ENCODE measurements around the gene USP34. TPM values are rescaled to one million over a fixed set of nuclear protein-coding genes. Genes with fewer than 3 reads are reported as not detected.
A peak's percentile ranks its signal among the peaks of the same experiment; 100 is the strongest.

The USP34 gene
- total RNA-seq, 1 experiment from 2014 or later, result 101 TPM

DNA sequence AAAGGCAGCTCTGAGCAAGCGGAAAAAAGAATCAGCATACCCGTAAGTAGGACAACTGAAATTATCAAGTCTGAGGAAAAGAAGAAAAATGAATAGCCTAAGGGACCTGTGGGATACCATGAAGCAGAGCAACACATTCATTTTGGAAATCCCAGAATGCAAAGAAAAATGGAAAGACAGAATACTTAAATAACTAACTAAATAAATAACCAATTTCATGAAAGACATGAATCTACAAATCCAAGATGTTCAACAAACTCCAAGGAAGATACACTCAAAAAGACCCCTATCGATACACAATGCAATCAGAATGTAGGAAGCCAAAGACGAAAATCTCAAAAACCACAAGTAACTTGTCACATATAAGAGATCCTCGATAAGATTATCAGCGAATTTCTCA is 117.0 kb downstream of the USP34 start:
- no peak for DNase-seq (ENCODE audit: unreplicated experiment)
- TF ChIP-seq, protein P1, sequence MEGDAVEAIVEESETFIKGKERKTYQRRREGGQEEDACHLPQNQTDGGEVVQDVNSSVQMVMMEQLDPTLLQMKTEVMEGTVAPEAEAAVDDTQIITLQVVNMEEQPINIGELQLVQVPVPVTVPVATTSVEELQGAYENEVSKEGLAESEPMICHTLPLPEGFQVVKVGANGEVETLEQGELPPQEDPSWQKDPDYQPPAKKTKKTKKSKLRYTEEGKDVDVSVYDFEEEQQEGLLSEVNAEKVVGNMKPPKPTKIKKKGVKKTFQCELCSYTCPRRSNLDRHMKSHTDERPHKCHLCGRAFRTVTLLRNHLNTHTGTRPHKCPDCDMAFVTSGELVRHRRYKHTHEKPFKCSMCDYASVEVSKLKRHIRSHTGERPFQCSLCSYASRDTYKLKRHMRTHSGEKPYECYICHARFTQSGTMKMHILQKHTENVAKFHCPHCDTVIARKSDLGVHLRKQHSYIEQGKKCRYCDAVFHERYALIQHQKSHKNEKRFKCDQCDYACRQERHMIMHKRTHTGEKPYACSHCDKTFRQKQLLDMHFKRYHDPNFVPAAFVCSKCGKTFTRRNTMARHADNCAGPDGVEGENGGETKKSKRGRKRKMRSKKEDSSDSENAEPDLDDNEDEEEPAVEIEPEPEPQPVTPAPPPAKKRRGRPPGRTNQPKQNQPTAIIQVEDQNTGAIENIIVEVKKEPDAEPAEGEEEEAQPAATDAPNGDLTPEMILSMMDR (IDR thresholded peaks at IDR 0.05; ENCODE audit: unreplicated experiment), result no peak
- intact Hi-C loops (cut with micrococcal nuclease), result loop anchor here (10.0 kb wide), 1 partner anchor 121 kb away; the partner anchor contains the start of gene USP34
- peaks cover 18% of the 10 kb centered on the region for H3K9me3 Mint-ChIP-seq (ENCODE audit: unreplicated experiment)
- ChIA-PET CTCF (interaction anchor here (0.6 kb wide), 1 partner anchor 9 kb away, joined by 3 read pairs; no protein-coding TSS in a partner anchor), POLR2A (interaction anchor here (0.6 to 1.1 kb wide), 2 partner anchors 116 kb away, joined by 3 to 4 read pairs; no protein-coding TSS in a partner anchor)
- H3K27me3 Mint-ChIP-seq (ENCODE audit: insufficient read depth, unreplicated experiment), result no peaks in the 10 kb centered on the region
- H3K36me3 Mint-ChIP-seq (ENCODE audit: insufficient read depth, unreplicated experiment), result peaks cover 32% of the 10 kb centered on the region
- no peak overlapping the region for H3K27ac Mint-ChIP-seq (ENCODE audit: low read depth, unreplicated experiment)
- H3K4me3 Mint-ChIP-seq (ENCODE audit: unreplicated experiment), result no peak overlapping the region
- peaks cover 24% of the 10 kb centered on the region for H3K4me1 Mint-ChIP-seq (ENCODE audit: insufficient read depth, unreplicated experiment)
- BruUV-seq (replicated peaks), result no TSS peak

DNA sequence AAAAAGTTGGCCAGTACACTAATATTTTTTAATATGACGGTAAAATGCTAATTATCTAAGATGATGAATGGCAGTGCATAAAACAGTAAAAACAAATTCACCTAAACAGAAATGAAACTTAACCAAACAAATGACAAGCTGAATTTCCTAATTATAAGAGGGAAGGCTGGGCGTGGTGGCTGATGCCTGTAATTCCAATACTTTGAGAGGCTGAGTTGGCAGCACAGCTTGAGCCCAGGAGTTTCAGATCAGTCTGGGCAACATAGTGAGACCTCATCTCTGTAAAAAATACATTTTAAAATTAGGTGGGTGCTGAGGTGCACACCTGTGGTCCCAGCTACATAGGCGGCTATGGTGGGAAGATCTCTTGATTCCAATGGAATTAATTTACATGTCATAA is 120.1 kb downstream of the USP34 start:
- TF ChIP-seq, protein P1 (IDR thresholded peaks at IDR 0.05; ENCODE audit: unreplicated experiment), result no peak
- ChIA-PET POLR2A (interaction anchor here (0.9 kb wide), 1 partner anchor 119 kb away, joined by 3 read pairs; no protein-coding TSS in a partner anchor), CTCF (interaction anchor here (1.1 kb wide), 1 partner anchor 79 kb away, joined by 3 read pairs; no protein-coding TSS in a partner anchor)
- no peak overlapping the region for H3K27ac Mint-ChIP-seq (ENCODE audit: low read depth, unreplicated experiment)
- BruUV-seq (replicated peaks), result no TSS peak
- H3K4me3 Mint-ChIP-seq (ENCODE audit: unreplicated experiment), result no peak overlapping the region
- DNase-seq (ENCODE audit: unreplicated experiment), result no peak
- no peaks in the 10 kb centered on the region for H3K27me3 Mint-ChIP-seq (ENCODE audit: insufficient read depth, unreplicated experiment)
- peaks cover 18% of the 10 kb centered on the region for H3K9me3 Mint-ChIP-seq (ENCODE audit: unreplicated experiment)
- peaks cover 62% of the 10 kb centered on the region for H3K36me3 Mint-ChIP-seq (ENCODE audit: insufficient read depth, unreplicated experiment)
- peaks cover 6% of the 10 kb centered on the region for H3K4me1 Mint-ChIP-seq (ENCODE audit: insufficient read depth, unreplicated experiment)
- intact Hi-C loops (cut with micrococcal nuclease), result loop anchor here (10.0 kb wide), 1 partner anchor 124 kb away; the partner anchor contains the start of gene USP34

DNA sequence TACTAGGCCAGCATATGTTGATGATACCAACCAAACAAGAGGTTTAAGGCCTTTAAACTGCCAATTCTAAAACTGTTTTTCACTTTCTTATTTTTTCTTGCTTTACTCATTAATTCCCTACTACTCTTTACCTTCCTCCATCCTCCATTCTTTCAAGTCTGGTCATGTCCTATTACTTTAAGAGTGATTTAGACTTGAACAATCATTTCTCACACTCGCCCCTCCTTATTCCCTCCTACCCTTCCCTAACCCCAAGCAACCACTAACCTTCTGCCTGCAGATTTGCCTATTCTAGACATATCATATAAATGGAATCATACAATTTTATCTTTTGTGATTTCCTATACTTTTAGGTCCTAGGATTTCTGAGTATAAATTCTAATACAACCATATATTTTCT is 127.7 kb downstream of the USP34 start:
- Mint-ChIP-seq H3K27ac (ENCODE audit: low read depth, unreplicated experiment) (peak overlapping the region; percentile 50), H3K4me3 (ENCODE audit: unreplicated experiment) (no peak overlapping the region), H3K9me3 (ENCODE audit: unreplicated experiment) (no peaks in the 10 kb centered on the region), H3K4me1 (ENCODE audit: insufficient read depth, unreplicated experiment) (peaks cover 11% of the 10 kb centered on the region), H3K27me3 (ENCODE audit: insufficient read depth, unreplicated experiment) (no peaks in the 10 kb centered on the region), H3K36me3 (ENCODE audit: insufficient read depth, unreplicated experiment) (peaks cover 78% of the 10 kb centered on the region)
- TF ChIP-seq, protein P1 (IDR thresholded peaks at IDR 0.05; ENCODE audit: unreplicated experiment), result no peak
- no peak for DNase-seq (ENCODE audit: unreplicated experiment)
- ChIA-PET CTCF (interaction anchor here (0.6 kb wide), 2 partner anchors 68 to 315 kb away, joined by 3 read pairs; no protein-coding TSS in a partner anchor), POLR2A (interaction anchor here (0.8 kb wide), 1 partner anchor 13 kb away, joined by 3 read pairs; no protein-coding TSS in a partner anchor)
- intact Hi-C loops (cut with micrococcal nuclease), result no loop called here
- no TSS peak for BruUV-seq (replicated peaks)

- Mint-ChIP-seq H3K27me3 (ENCODE audit: insufficient read depth, unreplicated experiment) (no peaks in the 10 kb centered on the region), H3K27ac (ENCODE audit: low read depth, unreplicated experiment) (peak overlapping the region; percentile 39), H3K4me3 (ENCODE audit: unreplicated experiment) (no peak overlapping the region), H3K36me3 (ENCODE audit: insufficient read depth, unreplicated experiment) (peaks cover 69% of the 10 kb centered on the region), H3K9me3 (ENCODE audit: unreplicated experiment) (no peaks in the 10 kb centered on the region), H3K4me1 (ENCODE audit: insufficient read depth, unreplicated experiment) (peaks cover 11% of the 10 kb centered on the region)
- ChIA-PET POLR2A (no interaction called here), CTCF (interaction anchor here (0.6 kb wide), 1 partner anchor 48 kb away, joined by 3 read pairs; no protein-coding TSS in a partner anchor)
- no TSS peak for BruUV-seq (replicated peaks)
- peak; percentile 53 for DNase-seq (ENCODE audit: unreplicated experiment)
- intact Hi-C loops (cut with micrococcal nuclease), result no loop called here
- TF ChIP-seq, protein P1 (IDR thresholded peaks at IDR 0.05; ENCODE audit: unreplicated experiment), result no peak
Measured at GRCh38 chr2:61340242-61340641, 130.6 kb downstream of the USP34 start.

All from MCF 10A (cell line).